Breast epithelium (tissue), 3 donors: ENCODE results near the gene NPHP4.

Experiments used
- CTCF ChIP-seq, 3 donors: fragments of 450-650 bp; IDR thresholded peaks; one replicate each; pipeline ENCODE4 v1.5.1; 2016 to 2017; ENCODE audit warnings: antibody characterized with exemption in 3 of 3, mild to moderate bottlenecking in 3 of 3, moderate library complexity in 3 of 3
- POLR2A ChIP-seq: fragments of 450-650 bp; IDR thresholded peaks from one replicate; pipeline ENCODE4 v1.6.1; 2016; ENCODE audit warnings: antibody characterized with exemption, mild to moderate bottlenecking, moderate library complexity

DNA sequence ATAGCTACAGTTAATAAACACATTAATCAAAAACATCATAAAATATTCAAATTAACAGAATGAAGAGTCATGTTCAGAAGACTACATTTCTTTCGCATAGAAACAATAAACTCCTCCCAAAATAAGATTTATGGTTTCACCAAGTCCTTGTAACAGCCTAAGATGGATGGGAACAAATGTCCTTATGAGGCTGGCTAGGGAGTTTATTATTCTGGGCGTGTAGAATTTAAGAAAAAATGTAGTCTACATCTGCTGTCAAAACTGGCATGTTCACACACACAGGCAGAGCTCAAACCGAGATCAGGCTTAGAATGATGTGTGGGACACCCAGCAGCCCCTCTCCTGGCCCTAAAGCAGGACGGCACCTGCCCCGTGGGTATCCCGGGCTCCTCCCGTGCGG is 101.1 kb downstream of the NPHP4 start:
- TF ChIP-seq CTCF (IDR thresholded peaks at IDR 0.05) (no peak), POLR2A (no peak)
